Measurements from ENCODE around the gene SLC39A6. TPM values are rescaled to one million over a fixed set of nuclear protein-coding genes. Genes with fewer than 3 reads are reported as not detected.

SLC39A6 gene
- polyA plus RNA-seq, 2 of the 4 experiments (the other 2 are of a cell fraction) = 49.1 to 68.0 TPM

- TF ChIP-seq NFE2L2 (conservative IDR thresholded peaks at IDR 0.05; ENCODE audit: low read length) = no peak
- no peak for TF ChIP-seq FOSL2 (IDR thresholded peaks at IDR 0.05)
- no peak for TF ChIP-seq FOSL2 (CRISPR knock-in tag; IDR thresholded peaks at IDR 0.05)
- no peak for TF ChIP-seq SREBF2 (IDR thresholded peaks at IDR 0.05)
- no peaks in the 10 kb centered on the region for H3K9me3 ChIP-seq
- 95% methylated on average over 4 of the region's 4 CpGs for WGBS (ENCODE audit: missing lambda C conversion rate)
- ChIA-PET CTCF (no interaction called here), POLR2A (interaction anchor here (0.7 kb wide), 1 partner anchor 15 kb away, joined by 3 read pairs; no protein-coding TSS in a partner anchor)
- no peak for DNase-seq (ENCODE audit: low read depth in 1 of 2, low spot score in 1 of 2)
- H3K27ac ChIP-seq = no peak overlapping the region
- no peak overlapping the region for H3K4me2 ChIP-seq
- FAIRE-seq = no peak
- ATAC-seq = no peak
- H3K4me1 ChIP-seq = no peaks in the 10 kb centered on the region
- H3K4me3 ChIP-seq = no peak overlapping the region
Observed at GRCh38 chr18:36160959-36161371, 31.8 kb upstream of the SLC39A6 start.

GRCh38 chr18:36158266-36158867 is 29.2 kb upstream of the SLC39A6 start:
- Histone ChIP-seq H3K4me3 (no peak overlapping the region), H3K4me1 (no peaks in the 10 kb centered on the region), H3K9me3 (no peaks in the 10 kb centered on the region), H3K27ac (no peak overlapping the region), H3K4me2 (no peak overlapping the region)
- DNase-seq (ENCODE audit: low read depth in 1 of 2, low spot score in 1 of 2) (no peak), FAIRE-seq (no peak), ATAC-seq (no peak)
- POLR2A ChIA-PET = interaction anchor here (0.6 kb wide), 1 partner anchor 30 kb away, joined by 3 read pairs; the partner anchor contains the start of gene SLC39A6
- TF ChIP-seq BCL3 (IDR thresholded peaks at IDR 0.05) = no peak
- no peak for TF ChIP-seq JUN (IDR thresholded peaks at IDR 0.05)
- no peak for TF ChIP-seq ZC3H11A (IDR thresholded peaks at IDR 0.05)
- no peak for TF ChIP-seq NR3C1 (IDR thresholded peaks at IDR 0.05)
- TF ChIP-seq, protein P1, sequence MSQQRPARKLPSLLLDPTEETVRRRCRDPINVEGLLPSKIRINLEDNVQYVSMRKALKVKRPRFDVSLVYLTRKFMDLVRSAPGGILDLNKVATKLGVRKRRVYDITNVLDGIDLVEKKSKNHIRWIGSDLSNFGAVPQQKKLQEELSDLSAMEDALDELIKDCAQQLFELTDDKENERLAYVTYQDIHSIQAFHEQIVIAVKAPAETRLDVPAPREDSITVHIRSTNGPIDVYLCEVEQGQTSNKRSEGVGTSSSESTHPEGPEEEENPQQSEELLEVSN (IDR thresholded peaks at IDR 0.05; ENCODE audit: borderline replicate concordance, low read depth) = no peak
- no peak for TF ChIP-seq ZNF302 (CRISPR knock-in tag; IDR thresholded peaks at IDR 0.05)
- TF ChIP-seq POLR2A (IDR thresholded peaks at IDR 0.05; ENCODE audit: low read length) = no peak
- no peak for TF ChIP-seq MAZ (IDR thresholded peaks at IDR 0.05; ENCODE audit: borderline replicate concordance, low read depth, low read length)
- TF ChIP-seq SREBF2 (IDR thresholded peaks at IDR 0.05) = no peak
- TF ChIP-seq ELK1 (IDR thresholded peaks at IDR 0.05; ENCODE audit: low read depth, low read length) = no peak
- TF ChIP-seq, protein P2, sequence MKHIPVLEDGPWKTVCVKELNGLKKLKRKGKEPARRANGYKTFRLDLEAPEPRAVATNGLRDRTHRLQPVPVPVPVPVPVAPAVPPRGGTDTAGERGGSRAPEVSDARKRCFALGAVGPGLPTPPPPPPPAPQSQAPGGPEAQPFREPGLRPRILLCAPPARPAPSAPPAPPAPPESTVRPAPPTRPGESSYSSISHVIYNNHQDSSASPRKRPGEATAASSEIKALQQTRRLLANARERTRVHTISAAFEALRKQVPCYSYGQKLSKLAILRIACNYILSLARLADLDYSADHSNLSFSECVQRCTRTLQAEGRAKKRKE (CRISPR knock-in tag; IDR thresholded peaks at IDR 0.05; ENCODE audit: low read depth) = no peak
- TF ChIP-seq FOSL2 (IDR thresholded peaks at IDR 0.05) = no peak
- no peak for TF ChIP-seq FOSL2 (CRISPR knock-in tag; IDR thresholded peaks at IDR 0.05)
- TF ChIP-seq NPAS2 (CRISPR knock-in tag; IDR thresholded peaks at IDR 0.05; ENCODE audit: borderline replicate concordance) = no peak
- CTCF ChIA-PET = no interaction called here
- 86% methylated on average over 5 of the region's 5 CpGs for WGBS (ENCODE audit: missing lambda C conversion rate)

DNA sequence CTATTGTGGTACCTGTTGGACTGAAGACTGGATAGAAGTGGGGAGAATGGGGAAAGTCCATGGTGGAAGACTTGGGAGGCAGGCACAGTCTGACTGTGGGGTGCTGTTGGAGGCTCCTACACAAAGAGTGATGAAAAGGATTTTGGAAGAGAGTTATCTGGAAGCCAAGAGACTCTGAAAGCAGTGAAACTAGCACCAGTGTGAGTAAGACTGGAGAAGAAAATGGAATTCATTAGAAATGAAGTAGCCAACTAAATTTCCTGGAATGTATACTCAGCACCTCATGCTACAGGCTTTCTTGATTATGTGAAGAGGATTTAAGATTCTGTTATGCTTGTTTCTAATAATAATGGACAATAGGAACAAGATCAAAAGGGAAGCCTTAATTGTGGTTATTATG is 28.3 kb upstream of the SLC39A6 start:
- no peaks in the 10 kb centered on the region for H3K9me3 ChIP-seq
- H3K27ac ChIP-seq = no peak overlapping the region
- ATAC-seq (no peak), FAIRE-seq (no peak), DNase-seq (ENCODE audit: low read depth in 1 of 2, low spot score in 1 of 2) (no peak)
- no peaks in the 10 kb centered on the region for H3K4me1 ChIP-seq
- ChIA-PET CTCF (no interaction called here), POLR2A (no interaction called here)
- H3K4me2 ChIP-seq = no peak overlapping the region
- no peak overlapping the region for H3K4me3 ChIP-seq
- no peak for TF ChIP-seq ZFP36 (IDR thresholded peaks at IDR 0.05; ENCODE audit: borderline replicate concordance, partially characterized antibody)
- TF ChIP-seq FOXS1 (CRISPR knock-in tag; IDR thresholded peaks at IDR 0.05) = no peak
- no peak for TF ChIP-seq HMGXB4 (CRISPR knock-in tag; IDR thresholded peaks at IDR 0.05; ENCODE audit: borderline replicate concordance)
- TF ChIP-seq HDAC2 (IDR thresholded peaks at IDR 0.05) = no peak
- no peak for TF ChIP-seq RAD21 (conservative IDR thresholded peaks at IDR 0.05 in 1 of 2, IDR thresholded peaks at IDR 0.05 in 1 of 2)
- TF ChIP-seq HOXB5 (CRISPR knock-in tag; IDR thresholded peaks at IDR 0.05) = no peak
- TF ChIP-seq ESRRA (IDR thresholded peaks at IDR 0.05; ENCODE audit: borderline replicate concordance, low read length) = no peak
- no peak for TF ChIP-seq HEYL (CRISPR knock-in tag; IDR thresholded peaks at IDR 0.05)
- TF ChIP-seq JUNB (IDR thresholded peaks at IDR 0.05) = no peak
- TF ChIP-seq, protein P3, sequence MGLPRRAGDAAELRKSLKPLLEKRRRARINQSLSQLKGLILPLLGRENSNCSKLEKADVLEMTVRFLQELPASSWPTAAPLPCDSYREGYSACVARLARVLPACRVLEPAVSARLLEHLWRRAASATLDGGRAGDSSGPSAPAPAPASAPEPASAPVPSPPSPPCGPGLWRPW (IDR thresholded peaks at IDR 0.05) = no peak
- no peak for TF ChIP-seq CBX2 (IDR thresholded peaks at IDR 0.05; ENCODE audit: borderline replicate concordance, low read depth)

Measured in A549 (cell line).